Posterior cingulate gyrus (tissue), 11 donors: Measurements from ENCODE around the gene ZSCAN25.
"Not testable (repeated sequence)": the region's sequence is repeated elsewhere in the genome, so short reads cannot be mapped to it uniquely, and the experiment has no call there.

Source experiments
- DNase-seq, 10 donors: peaks; one replicate each; pipeline versions ENCODE4 v3.0.0 to v3.0.0-alpha.2; 2020 to 2021; ENCODE audit warnings: mixed read lengths in 3 of 10
- intact Hi-C: fragments of 100-400 bp; cut with DNase I; formaldehyde crosslinking; loops from one replicate; pipeline ENCODE4 v1.15.1; 2023

ZSCAN25 gene

GRCh38 chr7:99615989-99616358 is 772 bp upstream of the ZSCAN25 start:
- intact Hi-C loops: loop anchor here (5.0 kb wide), 1 partner anchor 59 kb away; the partner anchor contains the start of gene ZNF655
- no peak for DNase-seq

DNA sequence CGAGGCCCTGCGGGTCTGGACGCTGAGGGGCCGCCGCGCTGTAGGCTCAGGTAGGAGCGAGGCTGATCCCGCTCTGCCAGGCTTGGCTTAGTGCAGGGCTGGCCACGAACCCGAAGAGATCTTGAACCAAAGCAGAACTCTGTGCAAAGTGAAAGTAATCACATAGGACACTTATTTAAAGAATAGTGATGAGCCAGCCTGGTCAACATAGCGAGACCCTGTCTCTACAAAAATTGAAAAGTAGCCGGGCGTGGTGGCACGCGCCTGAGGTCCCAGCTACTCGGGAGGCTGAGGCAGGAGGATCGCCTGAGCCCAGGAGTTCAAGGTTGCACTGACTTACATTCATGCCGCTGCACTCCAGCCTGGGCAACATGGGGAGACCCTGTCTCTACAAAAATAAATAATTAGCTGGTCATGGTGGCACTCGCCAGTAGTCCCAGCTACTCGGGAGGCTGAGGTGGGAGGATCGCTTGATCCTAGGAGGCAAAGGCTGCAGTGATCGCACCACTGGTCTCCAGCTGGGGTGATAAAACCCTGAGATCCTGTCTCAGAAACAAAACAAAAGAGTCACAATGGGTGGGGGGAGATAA is 541 bp downstream of the ZSCAN25 start:
- intact Hi-C loops: loop anchor here (5.0 kb wide), 1 partner anchor 60 kb away; the partner anchor contains the start of gene ZNF655
- DNase-seq: peak in 1 of 10 donors; percentile 81

GRCh38 chr7:99618726-99619125 is 2.0 kb downstream of the ZSCAN25 start:
- no peak for DNase-seq
- intact Hi-C loops: loop anchor here (5.0 kb wide), 1 partner anchor 61 kb away; the partner anchor contains the start of gene ZNF655

GRCh38 chr7:99619571-99620130 is 2.9 kb downstream of the ZSCAN25 start:
- intact Hi-C loops: loop anchor here (5.0 kb wide), 1 partner anchor 62 kb away; the partner anchor contains the start of gene ZNF655

GRCh38 chr7:99621271-99621670 is 4.5 kb downstream of the ZSCAN25 start:
- intact Hi-C loops: no loop called here
- no peak for DNase-seq

More at GRCh38 chr7:99619571-99620130, 2.9 kb downstream of the ZSCAN25 start:
- DNase-seq: peak in 1 of 10 donors; percentile 69

DNA sequence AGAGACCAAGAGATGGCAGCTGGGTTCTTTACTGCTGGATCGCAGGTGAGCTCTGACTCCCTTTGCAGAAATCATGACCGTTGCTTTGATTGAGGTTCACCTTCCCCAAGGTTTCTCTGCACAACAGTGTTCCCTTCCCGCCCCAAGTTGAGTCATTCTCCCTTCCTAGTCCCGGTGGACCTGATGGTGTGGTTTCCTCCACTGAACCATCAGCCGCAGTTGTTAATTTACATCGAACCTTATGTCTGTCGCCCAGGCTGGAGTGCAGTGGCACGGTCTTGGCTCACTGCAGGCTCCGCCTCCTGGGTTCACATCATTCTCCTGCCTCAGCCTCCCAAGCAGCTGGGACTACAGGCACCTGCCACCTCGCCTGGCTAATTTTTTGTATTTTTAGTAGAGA is 5.8 kb downstream of the ZSCAN25 start:
- DNase-seq: no peak
- intact Hi-C loops: no loop called here

GRCh38 chr7:99623091-99623693 is 6.4 kb downstream of the ZSCAN25 start:
- no peak for DNase-seq
- intact Hi-C loops: no loop called here

DNA sequence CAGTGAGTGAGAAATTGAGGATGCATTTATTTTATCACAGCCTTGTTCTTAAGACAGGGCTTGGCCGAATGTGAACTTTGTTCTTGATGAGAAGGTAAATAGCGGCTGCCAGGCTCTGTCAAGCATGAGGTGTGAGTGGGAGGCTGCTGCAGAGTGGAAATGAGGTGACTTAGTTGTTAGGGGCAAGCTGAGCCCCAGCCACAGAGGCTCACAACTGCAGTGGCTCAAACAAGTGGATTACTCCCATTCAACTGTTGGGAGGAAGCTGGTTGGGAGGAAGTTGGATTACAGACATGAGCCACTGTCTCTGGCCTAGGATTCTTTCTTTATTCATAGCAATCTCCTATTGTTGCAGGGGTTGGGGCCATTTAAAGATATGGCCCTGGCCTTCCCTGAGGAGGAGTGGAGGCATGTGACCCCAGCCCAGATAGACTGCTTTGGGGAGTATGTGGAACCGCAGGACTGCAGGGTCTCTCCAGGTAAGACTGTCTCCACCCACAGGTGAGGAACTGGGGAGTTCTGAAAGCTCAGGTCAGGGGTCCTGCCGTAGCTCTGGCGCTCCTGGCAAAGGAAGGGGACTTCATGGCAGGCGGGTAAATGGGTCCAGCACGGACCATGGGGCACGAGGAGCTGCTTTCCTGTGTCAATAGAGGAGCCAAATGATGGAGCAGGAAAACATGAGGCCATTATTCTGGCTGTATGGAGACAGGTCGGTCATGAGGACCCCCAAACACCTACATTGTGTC is 7.1 kb downstream of the ZSCAN25 start:
- intact Hi-C loops: no loop called here

DNA sequence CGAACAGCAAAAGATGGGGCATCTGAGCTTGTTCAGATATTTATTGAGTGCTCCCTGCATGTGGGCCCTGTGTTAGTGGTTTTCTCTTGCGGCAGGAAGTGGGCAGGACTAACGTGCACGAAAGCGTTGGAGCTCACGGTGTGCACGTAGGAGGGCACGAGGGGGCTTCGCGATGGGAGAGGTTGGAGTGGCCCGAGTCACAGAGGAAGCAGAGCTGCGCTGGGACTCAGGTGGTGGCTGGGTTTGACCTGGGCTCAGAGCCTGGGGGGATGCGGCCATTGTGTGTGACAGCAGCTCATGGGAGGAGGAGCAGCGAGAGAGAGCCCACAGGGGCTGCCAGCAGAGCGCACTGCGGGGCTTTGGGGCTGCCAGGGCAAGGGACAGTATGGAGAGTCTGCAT is 7.7 kb downstream of the ZSCAN25 start:
- intact Hi-C loops: no loop called here
- no peak for DNase-seq

More for the DNA sequence above, 7.1 kb downstream of the ZSCAN25 start:
- no peak for DNase-seq

DNA sequence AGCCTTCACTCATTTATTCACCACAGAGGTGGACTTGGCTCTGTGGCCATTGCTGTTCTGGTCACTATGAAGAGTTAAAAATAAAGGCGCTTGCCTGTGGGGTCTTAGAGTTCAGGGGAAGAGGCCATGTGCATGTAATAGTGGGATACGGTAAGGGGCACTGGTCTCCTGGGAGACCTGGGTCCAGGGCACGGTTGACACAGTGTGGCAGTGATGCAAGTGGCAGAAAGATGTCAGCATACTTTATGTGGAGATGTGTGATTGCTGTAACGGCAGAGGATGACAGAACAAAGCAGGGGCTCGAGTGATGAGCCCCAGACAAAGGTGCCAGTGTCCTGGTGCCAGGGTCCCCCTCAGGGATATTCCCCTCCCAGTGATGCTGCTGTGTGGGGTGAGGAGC is 8.6 kb downstream of the ZSCAN25 start:
- peak in 1 of 10 donors; percentile 40 for DNase-seq
- intact Hi-C loops: no loop called here

GRCh38 chr7:99625961-99626360 is 9.2 kb downstream of the ZSCAN25 start:
- DNase-seq: no peak
- intact Hi-C loops: no loop called here

- intact Hi-C loops: no loop called here
- DNase-seq: no peak
Measured at GRCh38 chr7:99626661-99627060, 9.9 kb downstream of the ZSCAN25 start.

- no peak for DNase-seq
- intact Hi-C loops: no loop called here
Measured at GRCh38 chr7:99627513-99627912, 10.8 kb downstream of the ZSCAN25 start.

- intact Hi-C loops: no loop called here
- DNase-seq: no peak
Measured at GRCh38 chr7:99628471-99629465, 12.0 kb downstream of the ZSCAN25 start.

DNA sequence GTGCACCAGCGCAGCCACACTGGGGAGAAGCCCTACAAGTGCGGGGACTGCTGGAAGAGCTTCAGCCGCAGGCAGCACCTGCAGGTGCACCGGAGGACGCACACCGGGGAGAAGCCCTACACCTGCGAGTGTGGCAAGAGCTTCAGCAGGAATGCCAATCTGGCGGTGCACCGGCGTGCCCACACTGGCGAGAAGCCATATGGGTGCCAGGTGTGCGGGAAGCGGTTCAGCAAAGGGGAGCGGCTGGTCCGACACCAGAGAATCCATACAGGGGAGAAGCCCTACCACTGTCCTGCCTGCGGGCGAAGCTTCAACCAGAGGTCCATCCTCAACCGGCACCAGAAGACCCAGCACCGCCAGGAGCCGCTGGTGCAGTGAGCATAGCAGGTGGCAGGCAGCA is 12.9 kb downstream of the ZSCAN25 start:
- DNase-seq: no peak
- intact Hi-C loops: no loop called here

- intact Hi-C loops: no loop called here
- peak in 3 of 10 donors; percentile 10 to 51 (median 34) for DNase-seq
Measured at GRCh38 chr7:99631295-99632109, 14.8 kb downstream of the ZSCAN25 start.

GRCh38 chr7:99637414-99637813 is 20.7 kb downstream of the ZSCAN25 start:
- intact Hi-C loops, DNase-seq: not testable (repeated sequence)

DNA sequence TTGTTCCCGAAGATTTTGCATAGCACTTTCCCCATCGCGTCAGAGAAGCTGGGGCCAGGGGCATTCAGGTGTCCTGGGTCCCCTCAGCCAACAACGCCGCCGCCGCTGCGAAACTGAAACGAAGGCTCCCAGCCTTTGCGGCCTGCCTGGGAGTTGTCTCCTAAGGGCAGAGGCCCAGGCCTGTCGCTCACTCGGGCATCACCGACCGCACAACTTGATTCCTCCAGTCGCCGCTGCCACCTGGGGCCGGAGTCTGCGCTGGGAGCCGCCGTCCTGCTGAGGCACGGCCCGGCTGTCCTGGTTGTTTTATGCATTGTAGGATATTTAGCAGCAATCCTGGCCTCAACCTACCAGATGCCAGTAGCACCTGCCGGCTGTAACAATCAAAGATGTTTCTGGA is 22.0 kb downstream of the ZSCAN25 start:
- no peak for DNase-seq
- intact Hi-C loops: no loop called here

- DNase-seq: no peak
- intact Hi-C loops: no loop called here
Measured at GRCh38 chr7:99639267-99639666, 22.5 kb downstream of the ZSCAN25 start.
